ENCODE data around the gene SCLY. TPM values are rescaled to one million over a fixed set of nuclear protein-coding genes. Genes with fewer than 3 reads are reported as not detected.
"Not testable (repeated sequence)": the region's sequence is repeated elsewhere in the genome, so short reads cannot be mapped to it uniquely, and the experiment has no call there.

The SCLY gene
- total and polyA plus RNA-seq, 4 experiments from 2014 or later: 17.7 to 37.9 (median 27.4) TPM

GRCh38 chr2:238053191-238053776 lies 7.5 kb upstream of the SCLY start:
- Mint-ChIP-seq H3K27ac (no peak overlapping the region), H3K4me3 (no peak overlapping the region), H3K36me3 (peaks cover 4 to 6% of the 10 kb centered on the region in 2 donors), H3K9me3 (peaks cover 0 to 13% (median 8%) of the 10 kb centered on the region in 8 donors), H3K4me1 (peaks cover 4 to 8% (median 4%) of the 10 kb centered on the region in 4 donors), H3K27me3 (peaks cover 14 to 15% of the 10 kb centered on the region in 2 donors)
- Histone ChIP-seq H3K4me3 (ENCODE audit: low read length in 2 of 2) (no peak overlapping the region), H3K36me3 (ENCODE audit: insufficient read depth, low read length) (no peaks in the 10 kb centered on the region), H3K9me3 (ENCODE audit: control insufficient read depth in 1 of 2, low read length in 2 of 2) (no peaks in the 10 kb centered on the region), H3K27ac (ENCODE audit: low read depth, low read length) (no peak overlapping the region), H3K4me1 (ENCODE audit: insufficient read depth, low read length) (no peaks in the 10 kb centered on the region), H3K27me3 (ENCODE audit: insufficient read depth, low read length) (no peaks in the 10 kb centered on the region)
- intact Hi-C loops (cut with micrococcal nuclease): no loop called here
- ChIA-PET CTCF (ENCODE audit: partially characterized antibody) (no interaction called here), POLR2A (ENCODE audit: partially characterized antibody) (interaction anchor here (0.6 kb wide), 1 partner anchor 7 kb away, joined by 4 read pairs; no protein-coding TSS in a partner anchor)
- no peak for DNase-seq

GRCh38 chr2:238055841-238056240 lies 5.0 kb upstream of the SCLY start:
- Mint-ChIP-seq H3K27me3 (peaks cover 14 to 15% of the 10 kb centered on the region in 2 donors), H3K27ac (peak overlapping the region in 1 of 7 donors; percentile 51), H3K36me3 (no peaks in the 10 kb centered on the region), H3K4me1 (peaks cover 10 to 21% (median 14%) of the 10 kb centered on the region in 4 donors), H3K9me3 (peaks cover 0 to 7% (median 0%) of the 10 kb centered on the region in 8 donors), H3K4me3 (no peak overlapping the region)
- Histone ChIP-seq H3K27ac (ENCODE audit: low read depth, low read length) (no peak overlapping the region), H3K36me3 (ENCODE audit: insufficient read depth, low read length) (no peaks in the 10 kb centered on the region), H3K9me3 (ENCODE audit: control insufficient read depth in 1 of 2, low read length in 2 of 2) (no peaks in the 10 kb centered on the region), H3K4me3 (ENCODE audit: low read length in 2 of 2) (no peak overlapping the region), H3K27me3 (ENCODE audit: insufficient read depth, low read length) (no peaks in the 10 kb centered on the region), H3K4me1 (ENCODE audit: insufficient read depth, low read length) (peaks cover 11% of the 10 kb centered on the region)
- POLR2A ChIA-PET (ENCODE audit: partially characterized antibody): no interaction called here
- CTCF ChIA-PET (ENCODE audit: partially characterized antibody): no interaction called here
- DNase-seq: no peak
- intact Hi-C loops (cut with micrococcal nuclease): no loop called here

GRCh38 chr2:238057696-238058575 lies 2.9 kb upstream of the SCLY start:
- H3K36me3 Mint-ChIP-seq; intact Hi-C loops (cut with micrococcal nuclease); H3K27ac ChIP-seq (ENCODE audit: low read depth, low read length); H3K4me3 ChIP-seq (ENCODE audit: low read length in 2 of 2); H3K36me3 ChIP-seq (ENCODE audit: insufficient read depth, low read length); H3K27me3 ChIP-seq (ENCODE audit: insufficient read depth, low read length); DNase-seq; POLR2A ChIA-PET (ENCODE audit: partially characterized antibody); H3K27ac Mint-ChIP-seq; H3K9me3 ChIP-seq (ENCODE audit: control insufficient read depth in 1 of 2, low read length in 2 of 2); CTCF ChIA-PET (ENCODE audit: partially characterized antibody); H3K9me3 Mint-ChIP-seq: not testable (repeated sequence)
- peak overlapping the region in 3 of 8 donors; percentile 18 to 72 (median 24) for H3K4me3 Mint-ChIP-seq
- peaks cover 19 to 38% (median 27%) of the 10 kb centered on the region in 4 donors for H3K4me1 Mint-ChIP-seq
- H3K4me1 ChIP-seq (ENCODE audit: insufficient read depth, low read length): peaks cover 26% of the 10 kb centered on the region
- H3K27me3 Mint-ChIP-seq: peaks cover 14 to 15% of the 10 kb centered on the region in 2 donors

GRCh38 chr2:238059505-238059904 lies 1.3 kb upstream of the SCLY start:
- Mint-ChIP-seq H3K36me3 (peaks cover 3 to 11% of the 10 kb centered on the region in 2 donors), H3K4me1 (peaks cover 21 to 54% (median 37%) of the 10 kb centered on the region in 4 donors), H3K27me3 (peaks cover 12 to 14% of the 10 kb centered on the region in 2 donors), H3K4me3 (peak overlapping the region; percentile 83 to 95 (median 91)), H3K27ac (peak overlapping the region in 4 of 7 donors; percentile 10 to 93 (median 81)), H3K9me3 (peaks cover 0 to 7% (median 0%) of the 10 kb centered on the region in 8 donors)
- no peaks in the 10 kb centered on the region for H3K9me3 ChIP-seq (ENCODE audit: control insufficient read depth in 1 of 2, low read length in 2 of 2)
- intact Hi-C loops (cut with micrococcal nuclease): no loop called here
- no peak overlapping the region for H3K4me3 ChIP-seq (ENCODE audit: low read length in 2 of 2)
- POLR2A ChIA-PET (ENCODE audit: partially characterized antibody): interaction anchor here (0.6 to 1.6 kb wide), 3 partner anchors 92 to 175 kb away, joined by 3 to 6 read pairs (median 3); partner anchors contain the start of gene UBE2F
- no peaks in the 10 kb centered on the region for H3K36me3 ChIP-seq (ENCODE audit: insufficient read depth, low read length)
- no peak for DNase-seq
- CTCF ChIA-PET (ENCODE audit: partially characterized antibody): no interaction called here
- peaks cover 34% of the 10 kb centered on the region for H3K4me1 ChIP-seq (ENCODE audit: insufficient read depth, low read length)
- no peak overlapping the region for H3K27ac ChIP-seq (ENCODE audit: low read depth, low read length)
- H3K27me3 ChIP-seq (ENCODE audit: insufficient read depth, low read length): no peaks in the 10 kb centered on the region

- peak overlapping the region; percentile 87 to 97 (median 93) for H3K27ac Mint-ChIP-seq
- H3K9me3 ChIP-seq (ENCODE audit: control insufficient read depth in 1 of 2, low read length in 2 of 2): no peaks in the 10 kb centered on the region
- POLR2A ChIA-PET (ENCODE audit: partially characterized antibody): interaction anchor here (0.5 to 1.6 kb wide), 10 partner anchors 7 to 368 kb away, joined by 3 to 10 read pairs (median 4); no protein-coding TSS in a partner anchor
Observed at GRCh38 chr2:238060096-238060541, 682 bp upstream of the SCLY start.

GRCh38 chr2:238061315-238062202 lies 758 bp downstream of the SCLY start:
- H3K4me3 Mint-ChIP-seq: peak overlapping the region; percentile 83 to 97 (median 93)
- intact Hi-C loops (cut with micrococcal nuclease): loop anchor here (2.0 to 5.0 kb wide), 4 partner anchors 19 to 974 kb away; partner anchors contain the start of gene COPS8
- H3K27ac ChIP-seq (ENCODE audit: low read depth, low read length): peak overlapping the region; percentile 76
- H3K4me1 Mint-ChIP-seq: peaks cover 24 to 63% (median 42%) of the 10 kb centered on the region in 4 donors
- H3K4me1 ChIP-seq (ENCODE audit: insufficient read depth, low read length): peaks cover 35% of the 10 kb centered on the region
- no peaks in the 10 kb centered on the region for H3K9me3 ChIP-seq (ENCODE audit: control insufficient read depth in 1 of 2, low read length in 2 of 2)
- H3K27me3 Mint-ChIP-seq: peaks cover 6 to 7% of the 10 kb centered on the region in 2 donors
- H3K9me3 Mint-ChIP-seq: peaks cover 0 to 5% (median 3%) of the 10 kb centered on the region in 8 donors
- DNase-seq: peak in 3 of 5 donors; percentile 2 to 52 (median 4)
- H3K4me3 ChIP-seq (ENCODE audit: low read length in 2 of 2): peak overlapping the region; percentile 76 to 95
- peaks cover 16 to 25% of the 10 kb centered on the region in 2 donors for H3K36me3 Mint-ChIP-seq
- H3K27ac Mint-ChIP-seq: peak overlapping the region; percentile 76 to 95 (median 86)
- ChIA-PET CTCF (ENCODE audit: partially characterized antibody) (interaction anchor here (1.1 to 1.6 kb wide), 2 partner anchors 92 to 138 kb away, joined by 4 read pairs; no protein-coding TSS in a partner anchor), POLR2A (ENCODE audit: partially characterized antibody) (interaction anchor here (0.7 to 1.6 kb wide), 9 partner anchors 8 to 369 kb away, joined by 3 to 10 read pairs (median 4); partner anchors contain the start of gene PER2)
- H3K27me3 ChIP-seq (ENCODE audit: insufficient read depth, low read length): no peaks in the 10 kb centered on the region
- H3K36me3 ChIP-seq (ENCODE audit: insufficient read depth, low read length): no peaks in the 10 kb centered on the region

More at GRCh38 chr2:238060096-238060541, 682 bp upstream of the SCLY start:
- peak overlapping the region; percentile 76 for H3K27ac ChIP-seq (ENCODE audit: low read depth, low read length)
- CTCF ChIA-PET (ENCODE audit: partially characterized antibody): no interaction called here
- DNase-seq: no peak
- peak overlapping the region; percentile 53 to 95 for H3K4me3 ChIP-seq (ENCODE audit: low read length in 2 of 2)
- intact Hi-C loops (cut with micrococcal nuclease): loop anchor here (1.0 to 5.0 kb wide), 6 partner anchors 17 to 973 kb away; partner anchors contain the start of genes COPS8 and ILKAP
- H3K27me3 ChIP-seq (ENCODE audit: insufficient read depth, low read length): no peaks in the 10 kb centered on the region
- peak overlapping the region; percentile 83 to 95 (median 91) for H3K4me3 Mint-ChIP-seq
- H3K36me3 Mint-ChIP-seq: peaks cover 7 to 14% of the 10 kb centered on the region in 2 donors
- H3K9me3 Mint-ChIP-seq: peaks cover 0 to 7% (median 0%) of the 10 kb centered on the region in 8 donors
- H3K27me3 Mint-ChIP-seq: peaks cover 12 to 14% of the 10 kb centered on the region in 2 donors
- H3K4me1 Mint-ChIP-seq: peaks cover 22 to 57% (median 38%) of the 10 kb centered on the region in 4 donors
- H3K36me3 ChIP-seq (ENCODE audit: insufficient read depth, low read length): no peaks in the 10 kb centered on the region
- H3K4me1 ChIP-seq (ENCODE audit: insufficient read depth, low read length): peaks cover 35% of the 10 kb centered on the region
